ENCODE results near the gene MARCHF4.

The MARCHF4 gene

GRCh38 chr2:216371721-216372702, at the start of gene MARCHF4:
MARCHF4 (minus strand) TSS chr2:216372483; CDS start chr2:216370260, 2,223 bp downstream.
- Histone ChIP-seq H3K36me3 (ENCODE audit: insufficient read depth, low read length) (no peaks in the 10 kb centered on the region), H3K4me1 (ENCODE audit: insufficient read depth, low read length) (peaks cover 6% of the 10 kb centered on the region), H3K9ac (ENCODE audit: low read depth, low read length) (peak within 1 kb of the TSS; percentile 79), H3K9me3 (ENCODE audit: control insufficient read depth, insufficient read depth, low read length) (no peaks in the 10 kb centered on the region)

- Histone ChIP-seq H3K9ac (ENCODE audit: low read depth, low read length) (no peak overlapping the region), H3K9me3 (ENCODE audit: control insufficient read depth, insufficient read depth, low read length) (0 out of 2 replicates have a peak, but pooled peaks cover 2% of the 10 kb centered on the region), H3K36me3 (ENCODE audit: insufficient read depth, low read length) (peaks cover 21% of the 10 kb centered on the region), H3K4me1 (ENCODE audit: insufficient read depth, low read length) (no peaks in the 10 kb centered on the region)
These were observed 48.3 kb upstream of the MARCHF4 start for GRCh38 chr2:216420367-216421101.

GRCh38 chr2:216418981-216419380, 46.7 kb upstream of the MARCHF4 start:
- H3K9me3 ChIP-seq (ENCODE audit: control insufficient read depth, insufficient read depth, low read length) = no peaks in the 10 kb centered on the region
- no peaks in the 10 kb centered on the region for H3K4me1 ChIP-seq (ENCODE audit: insufficient read depth, low read length)
- no peak overlapping the region for H3K9ac ChIP-seq (ENCODE audit: low read depth, low read length)
- peaks cover 17% of the 10 kb centered on the region for H3K36me3 ChIP-seq (ENCODE audit: insufficient read depth, low read length)

GRCh38 chr2:216416571-216417307, 44.5 kb upstream of the MARCHF4 start:
- peaks cover 10% of the 10 kb centered on the region for H3K36me3 ChIP-seq (ENCODE audit: insufficient read depth, low read length)
- no peak overlapping the region for H3K9ac ChIP-seq (ENCODE audit: low read depth, low read length)
- H3K9me3 ChIP-seq (ENCODE audit: control insufficient read depth, insufficient read depth, low read length) = no peaks in the 10 kb centered on the region
- H3K4me1 ChIP-seq (ENCODE audit: insufficient read depth, low read length) = 0 out of 2 replicates have a peak, but pooled peaks cover 1% of the 10 kb centered on the region

- Histone ChIP-seq H3K9me3 (ENCODE audit: control insufficient read depth, insufficient read depth, low read length) (no peaks in the 10 kb centered on the region), H3K4me1 (ENCODE audit: insufficient read depth, low read length) (0 out of 2 replicates have a peak, but pooled peaks cover 5% of the 10 kb centered on the region), H3K9ac (ENCODE audit: low read depth, low read length) (no peak overlapping the region), H3K36me3 (ENCODE audit: insufficient read depth, low read length) (peaks cover 10% of the 10 kb centered on the region)
These were observed 43.3 kb upstream of the MARCHF4 start for GRCh38 chr2:216415541-216415940.

GRCh38 chr2:216414772-216415319, 42.6 kb upstream of the MARCHF4 start:
- Histone ChIP-seq H3K9ac (ENCODE audit: low read depth, low read length) (no peak overlapping the region), H3K36me3 (ENCODE audit: insufficient read depth, low read length) (peaks cover 10% of the 10 kb centered on the region), H3K9me3 (ENCODE audit: control insufficient read depth, insufficient read depth, low read length) (no peaks in the 10 kb centered on the region), H3K4me1 (ENCODE audit: insufficient read depth, low read length) (0 out of 2 replicates have a peak, but pooled peaks cover 5% of the 10 kb centered on the region)

- Histone ChIP-seq H3K36me3 (ENCODE audit: insufficient read depth, low read length) (peaks cover 10% of the 10 kb centered on the region), H3K9me3 (ENCODE audit: control insufficient read depth, insufficient read depth, low read length) (no peaks in the 10 kb centered on the region), H3K9ac (ENCODE audit: low read depth, low read length) (no peak overlapping the region), H3K4me1 (ENCODE audit: insufficient read depth, low read length) (peaks cover 5% of the 10 kb centered on the region; the same call in 1 of the 2 replicates)
These were observed 41.6 kb upstream of the MARCHF4 start for GRCh38 chr2:216413882-216414281.

- Histone ChIP-seq H3K36me3 (ENCODE audit: insufficient read depth, low read length) (peaks cover 10% of the 10 kb centered on the region), H3K4me1 (ENCODE audit: insufficient read depth, low read length) (peaks cover 8% of the 10 kb centered on the region; the same call in 1 of the 2 replicates), H3K9ac (ENCODE audit: low read depth, low read length) (peak within 1 kb of the TSS; percentile 74), H3K9me3 (ENCODE audit: control insufficient read depth, insufficient read depth, low read length) (no peaks in the 10 kb centered on the region)
These were observed 40.0 kb upstream of the MARCHF4 start, which contains the start of gene SMARCAL1 for GRCh38 chr2:216412022-216412999. SMARCAL1 (plus strand) TSS chr2:216412484; CDS start chr2:216414705, 2,221 bp downstream.

- no peaks in the 10 kb centered on the region for H3K9me3 ChIP-seq (ENCODE audit: control insufficient read depth, insufficient read depth, low read length)
- no peak overlapping the region for H3K9ac ChIP-seq (ENCODE audit: low read depth, low read length)
- H3K36me3 ChIP-seq (ENCODE audit: insufficient read depth, low read length) = peaks cover 5% of the 10 kb centered on the region; the same call in 1 of the 2 replicates
- peaks cover 18% of the 10 kb centered on the region for H3K4me1 ChIP-seq (ENCODE audit: insufficient read depth, low read length)
These were observed 38.3 kb upstream of the MARCHF4 start for GRCh38 chr2:216410550-216410949.

- Histone ChIP-seq H3K9ac (ENCODE audit: low read depth, low read length) (no peak overlapping the region), H3K4me1 (ENCODE audit: insufficient read depth, low read length) (peaks cover 18% of the 10 kb centered on the region), H3K9me3 (ENCODE audit: control insufficient read depth, insufficient read depth, low read length) (no peaks in the 10 kb centered on the region), H3K36me3 (ENCODE audit: insufficient read depth, low read length) (no peaks in the 10 kb centered on the region)
These were observed 36.4 kb upstream of the MARCHF4 start for GRCh38 chr2:216408426-216409290.

- H3K9ac ChIP-seq (ENCODE audit: low read depth, low read length) = no peak overlapping the region
- no peaks in the 10 kb centered on the region for H3K36me3 ChIP-seq (ENCODE audit: insufficient read depth, low read length)
These were observed 34.5 kb upstream of the MARCHF4 start for GRCh38 chr2:216406826-216407225.

GRCh38 chr2:216405588-216405987, 33.3 kb upstream of the MARCHF4 start:
- no peak overlapping the region for H3K9ac ChIP-seq (ENCODE audit: low read depth, low read length)

More at GRCh38 chr2:216406826-216407225, 34.5 kb upstream of the MARCHF4 start:
- Histone ChIP-seq H3K9me3 (ENCODE audit: control insufficient read depth, insufficient read depth, low read length) (no peaks in the 10 kb centered on the region), H3K4me1 (ENCODE audit: insufficient read depth, low read length) (peaks cover 18% of the 10 kb centered on the region)

More at GRCh38 chr2:216405588-216405987, 33.3 kb upstream of the MARCHF4 start:
- peaks cover 13% of the 10 kb centered on the region for H3K4me1 ChIP-seq (ENCODE audit: insufficient read depth, low read length)
- H3K9me3 ChIP-seq (ENCODE audit: control insufficient read depth, insufficient read depth, low read length) = no peaks in the 10 kb centered on the region
- H3K36me3 ChIP-seq (ENCODE audit: insufficient read depth, low read length) = no peaks in the 10 kb centered on the region
